ENCODE results near the gene RGS13. TPM values are rescaled to one million over a fixed set of nuclear protein-coding genes. Genes with fewer than 3 reads are reported as not detected.

RGS13 gene
- total and polyA plus RNA-seq, 4 donors, result 0.10 to 0.11 (median 0.11) TPM; not detected in 1

GRCh38 chr1:192601143-192601542, 34.8 kb upstream of the RGS13 start:
- H3K27me3 ChIP-seq (ENCODE audit: control insufficient read depth, insufficient read depth, low read length), result no peaks in the 10 kb centered on the region
- WGBS (ENCODE audit: insufficient coverage), result no CpG with 5 or more reads among the region's 1 CpG
- H3K27ac ChIP-seq (ENCODE audit: low read depth, low read length), result no peak overlapping the region
- DNase-seq (ENCODE audit: low read depth in 4 of 6, low spot score in 6 of 6), result no peak
- no peaks in the 10 kb centered on the region for H3K9me3 ChIP-seq (ENCODE audit: control insufficient read depth, insufficient read depth, low read length)
- H3K4me1 ChIP-seq (ENCODE audit: control insufficient read depth, insufficient read depth, low read length), result no peaks in the 10 kb centered on the region
- no peak overlapping the region for H3K4me3 ChIP-seq (ENCODE audit: low read depth, low read length)
- no peaks in the 10 kb centered on the region for H3K36me3 ChIP-seq (ENCODE audit: control insufficient read depth, insufficient read depth, low read length)

DNA sequence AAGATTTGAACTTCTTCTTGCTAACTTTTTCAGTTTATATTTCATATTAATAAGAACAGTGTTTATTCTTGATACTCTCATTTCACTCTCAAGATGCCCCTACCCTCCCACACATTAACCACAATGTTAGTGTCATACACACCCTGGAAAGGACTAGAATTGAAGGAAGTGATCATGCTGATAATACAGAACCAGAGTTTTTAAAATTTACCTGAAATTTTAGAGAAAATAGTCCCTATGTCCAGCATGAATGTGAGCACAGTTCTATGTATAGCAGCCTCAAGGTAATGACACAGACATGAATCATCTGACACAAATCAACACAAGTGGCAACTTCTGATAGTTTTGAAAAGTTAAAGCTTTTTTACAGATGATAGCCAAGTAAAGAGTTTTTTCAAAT, 34.4 kb upstream of the RGS13 start:
- no peaks in the 10 kb centered on the region for H3K36me3 ChIP-seq (ENCODE audit: control insufficient read depth, insufficient read depth, low read length)
- H3K27me3 ChIP-seq (ENCODE audit: control insufficient read depth, insufficient read depth, low read length), result no peaks in the 10 kb centered on the region
- no peak for DNase-seq (ENCODE audit: low read depth in 4 of 6, low spot score in 6 of 6)
- H3K9me3 ChIP-seq (ENCODE audit: control insufficient read depth, insufficient read depth, low read length), result no peaks in the 10 kb centered on the region
- no peak overlapping the region for H3K27ac ChIP-seq (ENCODE audit: low read depth, low read length)
- no peak overlapping the region for H3K4me3 ChIP-seq (ENCODE audit: low read depth, low read length)
- no peaks in the 10 kb centered on the region for H3K4me1 ChIP-seq (ENCODE audit: control insufficient read depth, insufficient read depth, low read length)

- Histone ChIP-seq H3K27ac (ENCODE audit: low read depth, low read length) (no peak overlapping the region), H3K9me3 (ENCODE audit: control insufficient read depth, insufficient read depth, low read length) (no peaks in the 10 kb centered on the region), H3K27me3 (ENCODE audit: control insufficient read depth, insufficient read depth, low read length) (no peaks in the 10 kb centered on the region), H3K4me3 (ENCODE audit: low read depth, low read length) (no peak overlapping the region), H3K36me3 (ENCODE audit: control insufficient read depth, insufficient read depth, low read length) (no peaks in the 10 kb centered on the region), H3K4me1 (ENCODE audit: control insufficient read depth, insufficient read depth, low read length) (no peaks in the 10 kb centered on the region)
- WGBS (ENCODE audit: insufficient coverage), result 75% methylated on average over 1 of the region's 1 CpG
- no peak for DNase-seq (ENCODE audit: low read depth in 4 of 6, low spot score in 6 of 6)
Observed at GRCh38 chr1:192602757-192603156, 33.2 kb upstream of the RGS13 start.

DNA sequence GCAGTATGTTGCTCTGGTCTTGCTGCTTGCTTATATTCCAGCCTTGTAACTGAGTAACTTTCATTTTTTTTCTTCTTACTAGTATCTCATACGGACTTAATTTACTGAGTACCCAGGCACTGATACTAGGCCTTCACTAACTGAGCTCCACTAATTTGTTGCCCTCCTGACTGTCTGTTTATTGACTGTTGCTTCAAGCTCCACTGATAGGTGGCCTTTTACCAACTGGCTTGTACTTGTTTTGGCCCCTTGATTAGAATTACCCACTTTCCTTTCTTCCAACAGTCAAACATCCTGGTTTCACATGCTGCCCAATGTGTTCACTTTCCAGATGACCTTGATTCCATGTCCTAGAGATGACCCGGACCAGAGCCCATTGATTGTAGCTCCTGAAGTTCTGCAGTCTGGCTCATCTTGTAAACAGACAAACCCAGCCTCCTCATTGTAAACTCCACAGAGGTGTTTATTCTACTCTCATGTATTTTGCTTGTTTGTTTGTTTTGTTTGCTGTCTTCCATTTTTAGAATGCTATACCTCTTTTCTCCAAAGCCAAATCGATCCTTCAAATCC, 32.6 kb upstream of the RGS13 start:
- no peaks in the 10 kb centered on the region for H3K9me3 ChIP-seq (ENCODE audit: control insufficient read depth, insufficient read depth, low read length)

GRCh38 chr1:192604979-192605620, 30.8 kb upstream of the RGS13 start:
- Histone ChIP-seq H3K36me3 (ENCODE audit: control insufficient read depth, insufficient read depth, low read length) (no peaks in the 10 kb centered on the region), H3K4me3 (ENCODE audit: low read depth, low read length) (no peak overlapping the region), H3K9me3 (ENCODE audit: control insufficient read depth, insufficient read depth, low read length) (no peaks in the 10 kb centered on the region), H3K27me3 (ENCODE audit: control insufficient read depth, insufficient read depth, low read length) (no peaks in the 10 kb centered on the region), H3K4me1 (ENCODE audit: control insufficient read depth, insufficient read depth, low read length) (no peaks in the 10 kb centered on the region), H3K27ac (ENCODE audit: low read depth, low read length) (no peak overlapping the region)
- WGBS (ENCODE audit: insufficient coverage), result no CpG with 5 or more reads among the region's 3 CpGs
- DNase-seq (ENCODE audit: low read depth in 4 of 6, low spot score in 6 of 6), result no peak

More for the DNA sequence above, 32.6 kb upstream of the RGS13 start:
- no peaks in the 10 kb centered on the region for H3K36me3 ChIP-seq (ENCODE audit: control insufficient read depth, insufficient read depth, low read length)
- H3K27ac ChIP-seq (ENCODE audit: low read depth, low read length), result no peak overlapping the region
- H3K4me1 ChIP-seq (ENCODE audit: control insufficient read depth, insufficient read depth, low read length), result no peaks in the 10 kb centered on the region
- WGBS (ENCODE audit: insufficient coverage), result 92% methylated on average over 1 of the region's 3 CpGs
- no peak overlapping the region for H3K4me3 ChIP-seq (ENCODE audit: low read depth, low read length)
- H3K27me3 ChIP-seq (ENCODE audit: control insufficient read depth, insufficient read depth, low read length), result no peaks in the 10 kb centered on the region
- no peak for DNase-seq (ENCODE audit: low read depth in 4 of 6, low spot score in 6 of 6)

GRCh38 chr1:192608671-192609070, 27.3 kb upstream of the RGS13 start:
- Histone ChIP-seq H3K4me1 (ENCODE audit: control insufficient read depth, insufficient read depth, low read length) (no peaks in the 10 kb centered on the region), H3K9me3 (ENCODE audit: control insufficient read depth, insufficient read depth, low read length) (no peaks in the 10 kb centered on the region), H3K27me3 (ENCODE audit: control insufficient read depth, insufficient read depth, low read length) (no peaks in the 10 kb centered on the region), H3K4me3 (ENCODE audit: low read depth, low read length) (no peak overlapping the region), H3K36me3 (ENCODE audit: control insufficient read depth, insufficient read depth, low read length) (no peaks in the 10 kb centered on the region), H3K27ac (ENCODE audit: low read depth, low read length) (no peak overlapping the region)
- no CpG with 5 or more reads among the region's 2 CpGs for WGBS (ENCODE audit: insufficient coverage)
- DNase-seq (ENCODE audit: low read depth in 4 of 6, low spot score in 6 of 6), result no peak

DNA sequence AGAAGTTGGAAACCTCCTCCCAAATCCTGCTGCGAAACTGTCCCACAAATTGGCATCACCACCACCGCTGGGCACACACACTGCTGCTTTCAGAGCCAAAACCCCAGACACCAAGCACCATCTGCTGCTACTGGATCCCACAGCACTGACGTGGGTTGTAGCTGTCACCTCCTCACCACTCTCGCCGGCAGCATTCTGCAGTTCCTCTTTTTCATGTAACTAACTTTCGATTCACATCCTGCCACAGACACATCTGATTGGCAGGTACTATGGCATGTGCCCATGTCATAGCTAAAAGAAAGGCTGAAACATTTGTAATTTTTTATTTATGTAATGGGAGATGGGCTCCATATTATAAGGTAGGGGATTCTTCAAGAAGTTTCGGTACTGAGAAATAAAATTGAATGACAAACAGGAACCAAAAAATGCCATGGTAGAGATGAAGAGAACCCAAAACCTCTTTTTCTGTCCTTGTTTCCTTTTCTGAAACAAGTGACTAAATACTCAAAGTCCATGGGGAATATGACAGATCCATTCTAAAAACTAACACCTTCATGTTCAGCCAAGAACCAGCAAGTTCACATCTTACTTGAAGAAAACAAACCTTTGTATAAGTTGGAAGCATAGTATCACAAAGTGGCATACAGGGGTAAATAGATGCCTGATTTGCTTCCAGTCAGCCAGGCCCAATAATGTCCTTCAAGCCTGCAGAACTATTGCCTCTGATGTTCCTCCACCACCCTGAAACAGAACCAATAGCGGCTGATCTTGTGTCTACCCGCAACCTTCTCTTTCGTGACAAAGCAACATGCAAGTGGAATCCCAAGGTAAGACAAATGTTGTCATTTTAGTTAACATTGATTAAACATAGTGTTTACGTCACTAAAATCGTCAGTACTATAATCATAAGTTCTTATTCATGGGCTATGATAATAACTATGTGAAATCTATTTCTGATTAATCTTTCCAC, 26.6 kb upstream of the RGS13 start:
- H3K4me1 ChIP-seq (ENCODE audit: control insufficient read depth, insufficient read depth, low read length), result no peaks in the 10 kb centered on the region
- no peaks in the 10 kb centered on the region for H3K36me3 ChIP-seq (ENCODE audit: control insufficient read depth, insufficient read depth, low read length)
- no peaks in the 10 kb centered on the region for H3K27me3 ChIP-seq (ENCODE audit: control insufficient read depth, insufficient read depth, low read length)
- no peak overlapping the region for H3K4me3 ChIP-seq (ENCODE audit: low read depth, low read length)
- no peak overlapping the region for H3K27ac ChIP-seq (ENCODE audit: low read depth, low read length)
- no peaks in the 10 kb centered on the region for H3K9me3 ChIP-seq (ENCODE audit: control insufficient read depth, insufficient read depth, low read length)
- peak in 1 of 6 donors; percentile 4 for DNase-seq (ENCODE audit: low read depth in 4 of 6, low spot score in 6 of 6)
- 78% methylated on average over 5 of the region's 12 CpGs for WGBS (ENCODE audit: insufficient coverage)

GRCh38 chr1:192610112-192610889, 25.6 kb upstream of the RGS13 start:
- Histone ChIP-seq H3K4me1 (ENCODE audit: control insufficient read depth, insufficient read depth, low read length) (no peaks in the 10 kb centered on the region), H3K9me3 (ENCODE audit: control insufficient read depth, insufficient read depth, low read length) (no peaks in the 10 kb centered on the region), H3K36me3 (ENCODE audit: control insufficient read depth, insufficient read depth, low read length) (no peaks in the 10 kb centered on the region), H3K27ac (ENCODE audit: low read depth, low read length) (no peak overlapping the region), H3K27me3 (ENCODE audit: control insufficient read depth, insufficient read depth, low read length) (no peaks in the 10 kb centered on the region), H3K4me3 (ENCODE audit: low read depth, low read length) (no peak overlapping the region)
- peak in 3 of 6 donors; percentile 22 to 69 (median 37) for DNase-seq (ENCODE audit: low read depth in 4 of 6, low spot score in 6 of 6)
- WGBS (ENCODE audit: insufficient coverage), result no CpG with 5 or more reads among the region's 3 CpGs

GRCh38 chr1:192615055-192615454, 20.9 kb upstream of the RGS13 start:
- Histone ChIP-seq H3K36me3 (ENCODE audit: control insufficient read depth, insufficient read depth, low read length) (no peaks in the 10 kb centered on the region), H3K27me3 (ENCODE audit: control insufficient read depth, insufficient read depth, low read length) (no peaks in the 10 kb centered on the region), H3K27ac (ENCODE audit: low read depth, low read length) (no peak overlapping the region), H3K9me3 (ENCODE audit: control insufficient read depth, insufficient read depth, low read length) (no peaks in the 10 kb centered on the region), H3K4me1 (ENCODE audit: control insufficient read depth, insufficient read depth, low read length) (no peaks in the 10 kb centered on the region), H3K4me3 (ENCODE audit: low read depth, low read length) (no peak overlapping the region)
- DNase-seq (ENCODE audit: low read depth in 4 of 6, low spot score in 6 of 6), result no peak
- WGBS (ENCODE audit: insufficient coverage), result no CpG with 5 or more reads among the region's 1 CpG
